HG03457 (cell line): ENCODE results near the gene SLC26A8.
A peak's percentile ranks its signal among the peaks of the same experiment; 100 is the strongest.
"Not testable (repeated sequence)": the region's sequence is repeated elsewhere in the genome, so short reads cannot be mapped to it uniquely, and the experiment has no call there.

ENCODE experiments used
- ATAC-seq: cut with Tn5 transposase; IDR thresholded peaks from one replicate; pipeline ENCODE4 v1.9.1; 2021; ENCODE audit warnings: moderate number of reproducible peaks; ENCODE audit not compliant: unreplicated experiment

Gene SLC26A8

GRCh38 chr6:35919827-35920751 is 104.4 kb downstream of the SLC26A8 start:
- peak; percentile 16 for ATAC-seq

GRCh38 chr6:35919085-35919826 is 105.2 kb downstream of the SLC26A8 start:
- no peak for ATAC-seq

- ATAC-seq: not testable (repeated sequence)
Measured at GRCh38 chr6:35916893-35917292, 107.5 kb downstream of the SLC26A8 start.

- ATAC-seq: no peak
Measured at GRCh38 chr6:35916056-35916455, 108.4 kb downstream of the SLC26A8 start.

GRCh38 chr6:35914536-35914935 is 109.9 kb downstream of the SLC26A8 start:
- no peak for ATAC-seq

GRCh38 chr6:35911871-35912653 is 112.4 kb downstream of the SLC26A8 start:
- no peak for ATAC-seq

GRCh38 chr6:35909571-35909970 is 114.9 kb downstream of the SLC26A8 start:
- ATAC-seq: not testable (repeated sequence)

- not testable (repeated sequence) for ATAC-seq
Measured at GRCh38 chr6:35908753-35909401, 115.6 kb downstream of the SLC26A8 start.

GRCh38 chr6:35907750-35908149 is 116.7 kb downstream of the SLC26A8 start:
- ATAC-seq: no peak

- ATAC-seq: no peak
Measured at GRCh38 chr6:35906499-35906846, 118.0 kb downstream of the SLC26A8 start.

- ATAC-seq: no peak
Measured at GRCh38 chr6:35905841-35906498, 118.5 kb downstream of the SLC26A8 start.

GRCh38 chr6:35905141-35905785 is 119.2 kb downstream of the SLC26A8 start:
- no peak for ATAC-seq

- no peak for ATAC-seq
Measured at GRCh38 chr6:35903679-35904078, 120.8 kb downstream of the SLC26A8 start.

GRCh38 chr6:35900448-35900847 is 124.0 kb downstream of the SLC26A8 start:
- ATAC-seq: no peak

- ATAC-seq: no peak
Measured at GRCh38 chr6:35898003-35898402, 126.4 kb downstream of the SLC26A8 start.

- ATAC-seq: no peak
Measured at GRCh38 chr6:35897486-35897885, 127.0 kb downstream of the SLC26A8 start.

GRCh38 chr6:35897036-35897435 is 127.4 kb downstream of the SLC26A8 start:
- no peak for ATAC-seq

GRCh38 chr6:35896228-35896627 is 128.2 kb downstream of the SLC26A8 start:
- no peak for ATAC-seq

GRCh38 chr6:35895560-35895959 is 128.9 kb downstream of the SLC26A8 start:
- ATAC-seq: no peak

GRCh38 chr6:35894776-35895175 is 129.7 kb downstream of the SLC26A8 start:
- no peak for ATAC-seq
